GM06990 (cell line): ENCODE data around the gene TNK2.

Source experiments
- DNase-seq: peaks from one replicate; pipeline ENCODE4 v3.0.0-alpha.2; 2011; ENCODE audit not compliant: insufficient read length; ENCODE audit errors: extremely low read depth
- H3K27me3 ChIP-seq: replicated peaks from 2 replicates; pipeline ENCODE4 v1.6.0; 2011; ENCODE audit warnings: low read length; ENCODE audit not compliant: control insufficient read depth, insufficient read depth
- H3K36me3 ChIP-seq: 2 replicates; pipeline ENCODE4 v1.5.1; 2011; ENCODE audit warnings: low read length; ENCODE audit not compliant: control insufficient read depth, insufficient read depth
- H3K4me3 ChIP-seq: replicated peaks from 2 replicates; pipeline ENCODE4 v1.5.1; 2011; ENCODE audit warnings: low read depth, mild to moderate bottlenecking, control low read depth, low read length
- TF ChIP-seq, protein P1 (sequence below): IDR thresholded peaks from 2 replicates; pipeline ENCODE4 v1.5.1; 2011; ENCODE audit warnings: low read length, control low read depth, mild to moderate bottlenecking, inconsistent platforms; ENCODE audit not compliant: insufficient read depth, poor library complexity, severe bottlenecking

The TNK2 gene

DNA sequence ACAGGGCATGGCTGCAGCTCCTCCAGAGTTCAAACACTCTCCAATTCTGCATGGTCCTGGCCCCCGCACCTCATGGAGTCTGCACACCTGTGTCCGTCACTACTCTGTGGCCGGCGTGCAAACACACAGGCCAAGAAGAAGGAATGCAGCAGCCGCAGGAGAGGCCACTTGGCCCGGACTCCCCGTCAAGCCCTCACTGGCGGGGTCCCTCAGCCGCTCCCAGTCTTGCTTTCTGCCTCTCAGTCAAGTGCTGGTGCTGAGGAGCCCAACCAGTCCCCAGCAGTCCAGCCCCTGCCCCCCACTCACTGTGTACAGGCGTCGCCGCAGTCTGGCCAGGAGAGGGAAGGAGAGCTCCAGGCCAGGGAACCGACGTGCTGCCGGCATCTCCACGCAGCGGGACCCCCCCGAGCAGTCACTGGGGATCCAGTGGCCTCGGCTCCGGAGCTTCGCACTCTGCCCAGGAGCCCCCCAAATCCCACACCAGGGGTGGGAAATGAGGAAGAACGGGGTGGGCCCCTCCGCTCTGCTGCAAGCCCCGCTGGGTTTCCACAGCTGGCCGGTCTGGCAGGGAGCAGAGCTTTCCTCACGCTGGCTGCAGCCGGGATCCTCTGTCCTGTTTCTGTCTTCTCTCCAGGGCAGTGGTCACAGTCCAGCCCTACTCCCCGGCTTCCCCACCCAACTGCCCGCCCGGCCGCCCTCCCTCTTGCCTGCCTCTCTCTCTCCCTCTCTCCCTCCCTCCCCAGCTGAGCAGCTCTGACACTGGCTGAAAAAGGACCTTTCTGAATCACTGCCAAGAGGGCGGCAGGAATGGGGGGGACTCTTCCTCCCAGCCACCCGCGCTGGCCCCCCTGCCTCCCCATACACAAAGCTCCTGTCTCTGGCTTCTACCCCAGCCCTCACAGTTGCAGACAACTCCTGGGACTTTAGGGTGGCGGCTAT lies 16.0 kb downstream of the TNK2 start:
- TF ChIP-seq, protein P1, sequence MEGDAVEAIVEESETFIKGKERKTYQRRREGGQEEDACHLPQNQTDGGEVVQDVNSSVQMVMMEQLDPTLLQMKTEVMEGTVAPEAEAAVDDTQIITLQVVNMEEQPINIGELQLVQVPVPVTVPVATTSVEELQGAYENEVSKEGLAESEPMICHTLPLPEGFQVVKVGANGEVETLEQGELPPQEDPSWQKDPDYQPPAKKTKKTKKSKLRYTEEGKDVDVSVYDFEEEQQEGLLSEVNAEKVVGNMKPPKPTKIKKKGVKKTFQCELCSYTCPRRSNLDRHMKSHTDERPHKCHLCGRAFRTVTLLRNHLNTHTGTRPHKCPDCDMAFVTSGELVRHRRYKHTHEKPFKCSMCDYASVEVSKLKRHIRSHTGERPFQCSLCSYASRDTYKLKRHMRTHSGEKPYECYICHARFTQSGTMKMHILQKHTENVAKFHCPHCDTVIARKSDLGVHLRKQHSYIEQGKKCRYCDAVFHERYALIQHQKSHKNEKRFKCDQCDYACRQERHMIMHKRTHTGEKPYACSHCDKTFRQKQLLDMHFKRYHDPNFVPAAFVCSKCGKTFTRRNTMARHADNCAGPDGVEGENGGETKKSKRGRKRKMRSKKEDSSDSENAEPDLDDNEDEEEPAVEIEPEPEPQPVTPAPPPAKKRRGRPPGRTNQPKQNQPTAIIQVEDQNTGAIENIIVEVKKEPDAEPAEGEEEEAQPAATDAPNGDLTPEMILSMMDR = no peak
- no peaks in the 10 kb centered on the region for H3K27me3 ChIP-seq
- no peak overlapping the region for H3K4me3 ChIP-seq
- peaks cover 8% of the 10 kb centered on the region for H3K36me3 ChIP-seq
- no peak for DNase-seq

DNA sequence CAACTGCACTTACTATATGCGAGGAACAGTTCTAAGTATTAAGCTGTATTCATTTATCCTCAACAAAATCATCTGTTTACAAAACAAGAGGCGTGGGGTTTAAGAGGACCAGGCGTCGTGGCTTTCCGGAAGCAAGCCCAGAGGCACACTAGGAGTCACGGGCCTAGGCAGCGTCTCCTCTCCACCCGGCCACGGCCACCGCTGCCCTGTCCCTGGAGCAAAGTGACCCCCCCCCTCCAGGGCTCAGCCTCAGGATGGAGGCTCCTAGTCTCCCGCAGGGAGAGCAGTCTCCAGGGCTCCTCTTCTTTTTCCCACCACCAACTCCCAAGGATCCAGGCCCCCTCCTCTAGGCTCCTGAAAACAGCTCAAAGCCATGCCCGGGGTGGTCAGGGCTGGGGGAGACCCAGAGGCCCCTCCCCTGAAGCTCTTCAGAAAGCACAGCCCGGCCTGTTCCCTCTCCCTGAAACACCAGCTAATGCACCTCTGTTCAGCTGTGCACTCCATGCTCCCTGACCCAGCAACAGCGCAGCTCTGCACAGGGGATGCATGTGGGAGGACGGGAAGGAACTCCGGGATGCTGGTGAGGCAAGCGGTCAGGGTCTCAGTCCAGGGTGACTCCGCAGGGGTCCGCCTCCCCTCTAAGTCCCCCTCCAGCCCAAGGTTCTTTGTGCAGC lies 16.8 kb downstream of the TNK2 start:
- TF ChIP-seq, protein P1 = no peak
- no peak for DNase-seq
- Histone ChIP-seq H3K27me3 (no peaks in the 10 kb centered on the region), H3K4me3 (no peak overlapping the region), H3K36me3 (peaks cover 8% of the 10 kb centered on the region)

DNA sequence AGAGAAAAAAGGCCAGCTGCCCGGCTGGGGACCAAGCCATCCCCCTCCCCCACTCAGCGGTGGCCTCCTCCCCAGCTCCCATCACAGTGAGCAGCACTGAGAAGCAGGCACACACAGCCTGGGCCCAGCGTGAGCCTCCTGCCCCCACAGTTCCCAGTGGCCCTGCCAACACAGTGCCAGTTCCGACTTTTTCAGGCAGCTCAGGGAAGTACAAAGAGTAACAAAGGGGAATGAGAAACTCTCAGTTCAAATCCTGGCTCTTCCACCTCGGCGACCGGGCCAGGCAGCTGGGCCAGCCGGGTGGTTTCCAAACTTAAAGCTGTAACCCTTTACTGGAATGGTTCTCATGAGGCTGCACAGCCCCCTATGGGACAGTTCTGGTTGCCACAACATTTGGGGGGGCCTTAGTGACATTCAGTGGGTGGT lies 18.5 kb downstream of the TNK2 start:
- TF ChIP-seq, protein P1 = peak; percentile 7
- Histone ChIP-seq H3K4me3 (no peak overlapping the region), H3K36me3 (peaks cover 8% of the 10 kb centered on the region), H3K27me3 (no peaks in the 10 kb centered on the region)
- no peak for DNase-seq

DNA sequence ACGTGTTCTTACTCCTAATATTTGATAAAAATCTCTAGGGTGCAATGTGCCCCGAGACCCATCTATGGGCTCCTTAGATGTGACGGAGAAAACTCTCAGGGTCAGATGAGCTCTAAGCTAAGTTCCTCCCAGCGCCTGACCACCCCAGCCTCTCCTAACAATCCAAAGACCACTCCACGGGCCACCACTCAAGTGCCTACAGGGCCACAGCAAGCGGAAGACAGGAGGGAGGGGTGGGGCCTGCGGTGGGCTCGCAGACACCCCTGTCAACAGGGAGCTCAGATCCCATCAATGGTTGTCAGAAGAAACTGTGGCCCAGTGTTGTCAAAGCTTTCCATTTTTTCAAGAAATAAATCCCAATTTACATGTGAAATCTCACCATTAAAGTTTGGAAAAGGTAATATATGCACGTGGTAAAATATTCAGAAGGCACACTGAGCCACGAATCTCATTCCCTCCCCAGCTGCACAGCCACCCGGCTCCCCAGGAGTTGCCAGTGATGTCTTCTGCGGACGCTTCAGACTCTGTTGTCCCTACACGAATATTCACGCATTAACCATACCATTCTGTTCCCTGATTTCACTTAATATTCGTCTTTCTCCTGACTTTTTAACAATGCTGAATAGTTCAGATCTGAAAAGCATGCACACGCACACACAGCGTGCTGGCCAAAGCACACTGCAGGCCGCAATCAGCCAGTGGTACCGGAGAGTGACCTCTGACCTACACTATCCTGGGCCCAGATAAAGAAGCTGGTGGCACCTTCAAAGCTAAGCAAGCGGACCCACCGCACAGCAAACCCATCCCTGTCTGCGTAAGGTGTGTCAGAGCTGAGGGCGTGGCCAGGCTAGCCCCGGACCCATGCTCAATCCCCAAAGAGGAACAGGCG lies 19.1 kb downstream of the TNK2 start:
- TF ChIP-seq, protein P1 = no peak
- Histone ChIP-seq H3K27me3 (no peaks in the 10 kb centered on the region), H3K36me3 (peaks cover 8% of the 10 kb centered on the region), H3K4me3 (no peak overlapping the region)
- no peak for DNase-seq

DNA sequence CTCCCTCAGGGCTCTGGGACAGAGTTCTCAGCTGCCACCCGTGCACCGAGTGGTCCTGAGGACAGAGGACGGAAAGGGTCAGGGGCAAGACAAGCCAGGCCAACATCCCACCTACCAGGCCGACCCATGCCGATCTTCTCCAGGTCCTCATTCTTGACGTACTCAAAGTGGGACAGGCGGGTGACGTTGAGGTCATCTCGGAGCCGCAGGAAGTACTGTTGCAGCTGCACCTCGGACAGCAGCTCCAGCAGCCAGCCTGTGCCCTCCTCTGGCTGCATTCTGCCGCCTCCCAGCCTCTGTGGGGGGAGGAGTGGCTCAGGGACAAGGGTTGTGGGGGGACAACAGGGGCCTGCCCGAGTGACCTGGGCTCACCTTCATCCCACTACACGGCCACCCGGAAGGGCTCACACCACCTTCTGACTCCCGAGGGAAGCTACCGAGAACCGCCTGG lies 20.0 kb downstream of the TNK2 start:
- Histone ChIP-seq H3K4me3 (no peak overlapping the region), H3K36me3 (peaks cover 8% of the 10 kb centered on the region), H3K27me3 (no peaks in the 10 kb centered on the region)
- TF ChIP-seq, protein P1 = no peak
- no peak for DNase-seq
